GM12801 (cell line): ENCODE measurements around the gene SEC14L1.

Source experiments
- CTCF ChIP-seq: IDR thresholded peaks from one replicate; pipeline ENCODE4 v1.5.1; 2011; ENCODE audit warnings: control low read depth; ENCODE audit not compliant: insufficient read length; ENCODE audit errors: extremely low read depth

The SEC14L1 gene

GRCh38 chr17:77146882-77147281, 6.1 kb downstream of the SEC14L1 start:
- TF ChIP-seq CTCF: no peak

GRCh38 chr17:77147357-77147801, 6.6 kb downstream of the SEC14L1 start:
- no peak for TF ChIP-seq CTCF

DNA sequence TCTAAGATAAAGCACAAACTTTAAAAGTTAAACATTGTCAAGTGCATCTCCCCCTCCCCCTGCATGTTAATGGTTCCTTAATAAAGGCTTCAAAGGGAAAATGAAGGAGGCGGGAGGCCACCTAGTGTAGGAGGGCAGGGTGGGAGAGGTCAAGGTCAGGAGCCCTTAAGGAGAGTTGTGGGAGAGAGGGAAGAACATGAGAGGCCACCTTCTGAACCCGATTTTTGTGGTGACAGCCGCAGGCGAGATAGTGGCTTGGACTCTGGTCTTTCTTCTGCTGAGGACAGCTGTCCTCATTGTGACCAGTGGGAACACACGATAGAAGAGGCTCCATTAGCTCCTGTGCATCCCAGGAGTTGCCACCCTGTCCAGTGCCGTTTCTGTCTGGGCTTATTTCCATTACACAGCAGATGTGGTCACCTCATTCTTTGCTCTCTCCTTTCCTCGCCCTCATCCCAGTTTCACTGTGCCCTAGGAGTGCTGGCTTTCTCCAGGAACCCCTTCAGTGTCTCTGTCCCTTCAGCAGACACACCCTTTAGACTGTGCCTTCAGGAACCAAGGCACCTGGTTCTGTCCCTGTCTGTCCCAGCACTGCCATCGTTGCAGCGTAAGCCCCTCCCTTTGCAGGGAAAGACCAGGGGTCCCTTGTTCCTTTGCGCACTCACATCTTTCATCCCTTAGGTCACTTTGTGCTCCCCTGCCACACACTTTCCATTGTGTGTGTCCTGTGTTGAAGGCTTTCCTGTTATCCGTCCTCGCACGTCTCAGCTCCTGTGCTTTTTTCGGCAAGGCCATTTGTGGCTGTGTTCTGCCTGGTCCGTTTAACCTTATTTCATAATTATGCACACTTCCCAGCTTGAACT, 7.5 kb downstream of the SEC14L1 start:
- TF ChIP-seq CTCF: no peak

GRCh38 chr17:77148940-77149510, 8.3 kb downstream of the SEC14L1 start:
- no peak for TF ChIP-seq CTCF

GRCh38 chr17:77150196-77150595, 9.4 kb downstream of the SEC14L1 start:
- TF ChIP-seq CTCF: no peak

DNA sequence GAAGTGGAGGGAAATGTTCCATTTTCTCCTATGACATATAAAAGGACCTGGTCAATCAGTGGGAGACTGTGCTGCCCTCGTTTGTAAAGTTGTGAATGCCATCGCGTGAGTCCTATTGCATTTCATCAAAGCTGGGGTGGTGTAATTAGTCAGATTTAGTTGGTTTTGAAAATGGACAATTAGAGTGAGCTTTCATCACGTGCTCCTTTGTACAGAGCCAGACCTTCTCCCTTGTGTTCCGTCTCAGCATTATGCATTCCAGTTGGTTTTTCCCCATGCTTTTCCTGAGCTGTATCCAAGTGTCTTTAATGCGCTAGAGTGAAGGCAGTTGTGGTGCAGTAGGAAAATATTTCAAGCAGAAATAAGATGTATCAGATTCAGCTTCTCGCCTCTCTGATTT, 10.4 kb downstream of the SEC14L1 start:
- TF ChIP-seq CTCF: no peak

DNA sequence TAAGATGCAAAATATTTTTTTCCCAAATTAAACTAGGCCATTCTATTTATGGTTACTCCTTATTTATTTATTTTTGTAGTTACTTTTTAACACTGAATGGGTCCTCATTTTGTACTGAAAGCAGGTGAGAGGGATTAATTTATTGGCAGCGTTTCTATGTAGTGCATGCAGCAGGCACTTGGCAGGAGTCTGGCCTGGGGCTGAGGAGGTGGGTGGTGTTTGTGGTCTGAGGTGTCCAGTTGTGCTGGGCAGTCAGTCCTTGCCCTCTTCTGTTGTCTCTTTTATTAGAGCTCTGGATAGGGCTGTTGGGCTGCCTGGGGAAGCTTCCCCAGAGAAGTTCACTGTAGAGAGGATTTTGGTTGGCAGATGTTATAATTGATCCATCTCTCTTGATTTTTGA, 12.7 kb downstream of the SEC14L1 start:
- no peak for TF ChIP-seq CTCF
